NCI-H1694 (cell line): ENCODE data around the gene HBG2.
"Not testable (repeated sequence)": the region's sequence is repeated elsewhere in the genome, so short reads cannot be mapped to it uniquely, and the experiment has no call there.

ENCODE experiments used
- DNase-seq: peaks from one replicate; lab custom pipeline; 2025; lab: John Stamatoyannopoulos, UW

Gene HBG2

GRCh38 chr11:5254646-5255413, at the start of gene HBG2:
HBG2 (minus strand) TSS chr11:5254781; CDS start chr11:5254728, 53 bp downstream.
- DNase-seq = not testable (repeated sequence)

GRCh38 chr11:5304046-5304445, 49.5 kb upstream of the HBG2 start:
- DNase-seq = no peak

GRCh38 chr11:5303626-5304025, 49.0 kb upstream of the HBG2 start:
- no peak for DNase-seq

- DNase-seq = no peak
These were observed 47.3 kb upstream of the HBG2 start, which contains the start of gene OR51B4 for GRCh38 chr11:5301846-5302245. OR51B4 (minus strand) TSS chr11:5301946; CDS start chr11:5301946, 0 bp downstream.

- no peak for DNase-seq
These were observed 45.7 kb upstream of the HBG2 start for GRCh38 chr11:5300251-5300650.

- no peak for DNase-seq
These were observed 43.9 kb upstream of the HBG2 start for GRCh38 chr11:5298451-5298850.

- DNase-seq = no peak
These were observed 43.2 kb upstream of the HBG2 start for GRCh38 chr11:5297721-5298323.

GRCh38 chr11:5294342-5294995, 39.9 kb upstream of the HBG2 start:
- DNase-seq = not testable (repeated sequence)

GRCh38 chr11:5293028-5293427, 38.4 kb upstream of the HBG2 start:
- DNase-seq = no peak

- no peak for DNase-seq
These were observed 36.7 kb upstream of the HBG2 start for GRCh38 chr11:5291207-5291838.

GRCh38 chr11:5290106-5290505, 35.5 kb upstream of the HBG2 start:
- no peak for DNase-seq

GRCh38 chr11:5289696-5290095, 35.1 kb upstream of the HBG2 start:
- DNase-seq = no peak

- DNase-seq = no peak
These were observed 34.4 kb upstream of the HBG2 start for GRCh38 chr11:5288906-5289550.

GRCh38 chr11:5288108-5288905, 33.7 kb upstream of the HBG2 start:
- no peak for DNase-seq

- DNase-seq = no peak
These were observed 32.3 kb upstream of the HBG2 start for GRCh38 chr11:5286901-5287300.

- DNase-seq = no peak
These were observed 31.8 kb upstream of the HBG2 start for GRCh38 chr11:5286351-5286750.

- no peak for DNase-seq
These were observed 31.2 kb upstream of the HBG2 start for GRCh38 chr11:5285703-5286340.

- DNase-seq = no peak
These were observed 30.1 kb upstream of the HBG2 start for GRCh38 chr11:5284637-5285036.

GRCh38 chr11:5283882-5284281, 29.3 kb upstream of the HBG2 start:
- DNase-seq = no peak

- no peak for DNase-seq
These were observed 28.5 kb upstream of the HBG2 start for GRCh38 chr11:5283086-5283485.

GRCh38 chr11:5282628-5283027, 28.0 kb upstream of the HBG2 start:
- DNase-seq = no peak
